ENCODE measurements around the gene CAMTA1.

CAMTA1 gene

DNA sequence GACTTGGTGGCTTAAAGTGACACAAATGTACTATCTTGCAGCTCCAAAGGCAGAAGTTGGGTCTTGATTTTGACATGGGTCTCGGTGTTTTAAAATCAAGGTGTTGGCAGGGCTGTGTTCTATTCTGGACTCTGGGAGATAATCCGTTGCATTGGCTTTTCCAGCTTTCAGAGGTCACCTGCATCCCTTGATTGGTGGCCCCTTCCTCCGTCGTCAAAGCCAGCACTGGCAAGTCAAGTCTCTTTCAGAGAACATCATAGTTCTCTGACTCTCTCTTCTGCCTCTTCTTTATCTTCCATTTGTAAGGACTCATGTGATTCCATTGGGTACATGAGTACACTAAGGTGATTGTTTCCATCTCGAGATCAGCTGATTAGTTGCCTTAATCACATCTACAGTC, 172.1 kb downstream of the CAMTA1 start:
- DNase-seq (ENCODE audit: low read depth in 3 of 3) = no peak

DNA sequence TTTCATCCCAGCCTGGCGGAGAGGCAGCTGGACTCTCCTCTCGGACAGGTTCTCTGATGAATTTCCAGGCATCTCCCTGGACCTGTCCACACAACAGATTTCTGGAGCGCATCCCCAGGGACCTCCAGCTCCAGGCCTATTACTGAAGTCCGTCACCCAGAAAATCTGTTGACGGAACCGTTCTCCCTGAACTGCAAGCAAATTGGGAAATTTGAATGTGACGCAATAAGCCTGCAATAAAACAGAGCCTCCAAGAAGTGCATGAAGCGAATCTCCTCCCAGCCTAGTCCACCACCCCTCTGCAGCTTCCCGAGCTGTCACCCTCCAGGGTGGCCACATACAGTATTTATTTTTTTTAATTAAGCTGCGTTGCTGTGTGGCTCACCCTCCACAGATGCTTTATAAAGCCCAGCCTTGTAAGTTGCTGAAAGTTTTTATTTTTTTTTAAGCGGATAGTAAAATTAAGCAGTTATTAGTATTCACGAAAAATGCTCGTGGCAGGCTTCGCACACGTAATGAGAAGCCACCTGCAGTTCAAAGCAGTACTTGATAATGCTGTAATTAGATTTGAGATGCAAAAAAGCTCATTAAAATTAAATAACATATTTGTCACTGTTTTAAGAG, 173.3 kb downstream of the CAMTA1 start:
- no peak for DNase-seq (ENCODE audit: low read depth in 3 of 3)

DNA sequence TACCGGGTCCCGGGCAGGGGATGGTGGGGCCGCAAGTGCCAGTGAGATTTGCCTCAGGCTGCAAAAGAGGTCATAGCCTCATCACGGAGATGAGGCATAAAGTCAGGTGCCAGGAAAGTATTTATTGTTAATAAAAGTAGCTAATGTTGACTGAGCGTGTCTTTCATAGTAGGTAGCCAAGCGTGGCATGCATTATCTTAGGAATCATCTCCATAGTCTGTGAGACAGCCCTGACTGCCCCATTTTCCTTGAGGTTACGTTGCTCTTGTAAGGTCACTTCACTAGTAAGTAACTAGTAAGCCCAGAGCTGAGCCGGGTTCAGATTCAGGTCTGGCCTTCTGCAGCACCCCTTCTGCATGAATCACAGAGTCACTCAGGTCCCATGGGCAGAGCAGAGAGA, 174.2 kb downstream of the CAMTA1 start:
- no peak for DNase-seq (ENCODE audit: low read depth in 3 of 3)

DNA sequence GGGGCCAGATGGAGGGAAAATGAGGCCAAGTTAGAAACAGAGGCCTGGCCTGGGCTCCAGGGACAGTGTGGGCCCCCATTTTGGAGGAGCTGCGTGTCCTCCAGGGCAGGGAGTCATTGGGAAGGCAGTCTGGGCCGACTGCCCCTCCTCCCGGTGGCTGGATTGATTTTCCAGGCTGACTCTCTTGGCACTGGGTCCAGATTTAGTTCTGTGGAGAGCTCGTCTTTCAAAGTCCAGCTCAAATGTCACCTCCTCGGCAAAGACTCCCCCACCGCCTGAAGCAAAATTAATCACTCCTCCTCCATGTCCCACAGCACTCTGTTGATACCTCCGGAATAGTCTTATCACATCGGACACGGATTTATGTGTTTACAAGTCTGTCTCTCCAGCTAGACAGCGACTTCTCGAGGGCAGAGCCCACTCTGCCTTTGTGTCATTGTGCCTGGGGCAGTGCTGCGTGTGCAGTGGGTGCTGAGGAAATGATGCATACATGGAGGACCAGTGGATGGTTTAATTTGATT, 175.1 kb downstream of the CAMTA1 start:
- no peak for DNase-seq (ENCODE audit: low read depth in 3 of 3)

DNA sequence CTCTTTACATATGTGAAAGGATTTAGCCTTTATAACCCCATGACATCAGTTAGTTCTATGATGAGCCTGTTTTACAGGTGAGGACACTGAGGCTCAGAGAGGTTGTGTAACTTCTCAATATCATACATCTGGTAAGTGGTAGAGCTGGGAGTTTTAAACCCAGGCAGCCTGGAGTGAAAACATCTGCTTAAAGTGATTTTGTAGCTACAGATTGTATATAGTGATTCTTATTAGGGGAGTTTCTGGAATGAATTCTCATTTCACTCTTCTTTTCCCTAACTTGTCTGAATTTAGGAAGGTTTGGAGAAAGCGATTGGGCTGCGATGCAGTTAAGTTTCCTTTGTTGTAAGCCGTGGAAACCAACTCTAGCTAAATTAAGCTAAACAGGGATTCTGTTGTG, 175.6 kb downstream of the CAMTA1 start:
- DNase-seq (ENCODE audit: low read depth in 3 of 3) = no peak

DNA sequence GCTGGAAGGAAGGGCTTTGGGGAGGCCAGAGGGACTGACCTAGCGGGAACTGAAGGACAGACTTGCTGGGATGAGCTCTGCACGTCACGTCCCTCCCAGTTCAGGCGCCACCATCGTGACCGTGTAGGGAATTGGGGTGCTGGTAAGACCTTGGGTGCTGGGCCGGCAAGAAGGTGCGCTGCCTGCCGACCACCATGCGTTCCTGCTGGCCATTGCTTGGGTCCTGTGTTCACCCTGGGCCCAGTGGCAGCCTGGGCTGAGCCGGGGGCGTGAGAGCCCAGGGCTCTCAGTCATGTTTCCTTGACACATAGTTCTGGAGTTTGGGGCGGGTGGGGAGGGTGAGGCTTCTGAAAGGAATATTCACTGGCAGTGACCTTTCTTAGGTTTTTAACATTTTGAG, 176.0 kb downstream of the CAMTA1 start:
- no peak for DNase-seq (ENCODE audit: low read depth in 3 of 3)

DNA sequence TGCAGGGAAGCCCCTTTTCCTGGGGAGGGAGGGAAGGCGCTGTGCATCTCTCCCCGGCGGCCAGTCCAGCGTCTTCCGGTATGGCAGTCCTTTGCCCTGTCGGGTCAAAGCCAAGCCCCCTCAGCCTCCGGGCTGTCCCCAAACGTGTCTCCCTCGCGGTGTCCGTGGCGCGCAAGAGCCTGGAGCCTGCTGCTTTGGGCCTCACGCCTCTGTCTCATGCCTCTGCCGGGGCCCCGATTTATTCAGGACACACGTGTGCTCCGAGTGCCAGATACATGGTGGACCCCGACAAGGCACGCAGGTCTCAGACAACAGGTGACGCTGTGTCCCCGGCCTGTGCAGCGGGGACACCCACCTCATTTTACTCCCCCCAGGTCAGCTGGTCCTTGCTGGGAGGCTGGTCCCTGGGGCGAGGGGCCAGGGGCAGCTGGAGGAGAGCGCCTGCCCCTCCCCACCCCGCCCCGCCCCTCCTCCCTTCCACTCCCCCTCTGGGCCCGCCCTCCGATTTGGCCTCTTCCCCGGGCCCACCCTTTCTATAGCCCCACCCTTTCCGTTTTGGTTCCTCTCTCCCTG, 176.7 kb downstream of the CAMTA1 start:
- DNase-seq (ENCODE audit: low read depth in 3 of 3) = no peak

DNA sequence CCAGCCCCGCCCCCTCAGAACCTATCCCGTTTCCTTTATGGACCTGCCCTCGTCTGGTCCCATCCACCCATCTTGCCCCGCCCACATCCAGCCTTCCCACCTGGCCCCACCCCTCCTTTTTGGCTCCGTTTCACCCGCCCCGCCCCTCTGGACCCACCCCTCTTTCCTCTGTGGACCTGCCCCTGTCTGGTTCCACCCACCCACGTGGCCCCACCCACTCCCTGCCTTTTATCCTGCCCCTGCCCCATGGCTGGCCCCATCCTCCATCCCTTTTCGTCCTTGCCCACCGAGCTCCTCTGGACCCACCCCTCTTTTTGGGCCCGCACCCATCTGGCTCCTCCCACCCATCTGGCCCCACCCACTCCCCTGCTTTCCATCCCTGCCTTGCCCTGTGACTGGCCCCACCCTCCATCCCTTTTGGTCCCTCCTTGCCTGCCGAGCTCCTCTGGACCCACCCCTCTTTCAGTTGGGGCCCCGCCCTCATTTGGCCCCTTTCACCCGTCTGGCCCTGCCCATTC, 177.3 kb downstream of the CAMTA1 start:
- peak in 2 of 3 experiments; percentile 7 to 17 for DNase-seq (ENCODE audit: low read depth in 3 of 3)

DNA sequence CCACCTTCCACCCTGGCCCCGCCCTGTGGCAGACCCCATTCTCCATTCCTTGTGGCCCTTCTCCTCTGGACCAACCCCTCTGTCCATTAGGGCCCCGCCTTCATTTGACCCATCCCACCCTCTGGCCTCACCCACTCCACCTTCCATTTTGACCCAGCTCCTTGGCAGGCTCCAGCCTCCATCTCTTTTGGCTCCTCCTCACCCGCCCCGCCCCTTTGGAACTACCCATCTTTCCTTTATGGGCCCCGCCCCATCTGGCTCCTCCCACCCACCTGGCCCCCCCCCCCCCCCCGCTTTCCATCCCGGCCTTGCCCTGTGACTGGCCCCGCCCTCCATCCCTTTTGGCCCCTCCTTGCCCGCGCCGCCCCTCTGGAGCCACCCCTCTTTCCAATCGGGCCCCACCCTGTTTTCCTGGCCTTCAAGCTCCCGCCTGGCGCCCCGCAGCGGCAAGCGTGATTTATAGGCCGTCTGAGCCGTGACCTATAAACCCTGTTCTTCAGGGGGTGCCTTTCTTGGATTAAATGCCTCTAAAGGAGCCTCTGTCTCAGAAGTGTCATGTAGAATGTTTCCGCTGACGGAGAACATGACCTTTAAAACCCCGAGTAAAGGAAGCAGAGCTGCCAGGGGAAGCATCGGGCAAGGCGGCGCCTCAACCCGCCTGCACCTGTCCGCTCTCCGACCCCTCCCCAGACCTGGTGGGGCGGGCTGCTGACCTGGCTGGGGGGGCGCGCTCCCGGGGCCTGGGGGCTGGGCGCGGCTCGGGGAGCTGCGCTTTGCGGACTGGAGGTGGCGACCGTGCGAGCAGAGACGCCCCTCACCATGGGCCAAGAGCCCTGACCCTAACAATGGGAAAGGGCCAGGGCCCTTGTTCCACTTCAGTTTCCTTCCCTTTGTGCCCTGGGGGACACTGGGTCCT, 178.0 kb downstream of the CAMTA1 start:
- peak; percentile 9 to 40 (median 27) for DNase-seq (ENCODE audit: low read depth in 3 of 3)

DNA sequence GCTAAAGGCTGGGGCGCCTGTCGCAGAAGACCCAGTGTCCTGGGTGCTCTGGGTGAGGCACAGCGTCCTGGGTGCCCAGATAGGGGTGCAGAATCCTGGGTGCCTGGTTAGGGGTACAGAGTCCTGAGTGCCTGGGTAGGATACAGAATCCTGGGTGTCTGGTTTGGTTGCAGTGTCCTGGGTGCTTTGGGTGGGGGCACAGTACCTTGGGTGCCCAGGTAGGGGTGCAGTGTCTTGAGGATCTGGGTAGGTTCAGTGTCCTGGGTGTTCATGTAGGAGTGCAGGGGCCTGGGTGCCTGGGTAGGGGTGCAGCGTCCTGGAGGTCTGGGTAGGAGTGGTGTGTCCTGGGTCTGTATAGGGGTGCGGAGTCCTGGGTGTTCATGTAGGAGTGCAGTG, 178.7 kb downstream of the CAMTA1 start:
- DNase-seq (ENCODE audit: low read depth in 3 of 3) = no peak

DNA sequence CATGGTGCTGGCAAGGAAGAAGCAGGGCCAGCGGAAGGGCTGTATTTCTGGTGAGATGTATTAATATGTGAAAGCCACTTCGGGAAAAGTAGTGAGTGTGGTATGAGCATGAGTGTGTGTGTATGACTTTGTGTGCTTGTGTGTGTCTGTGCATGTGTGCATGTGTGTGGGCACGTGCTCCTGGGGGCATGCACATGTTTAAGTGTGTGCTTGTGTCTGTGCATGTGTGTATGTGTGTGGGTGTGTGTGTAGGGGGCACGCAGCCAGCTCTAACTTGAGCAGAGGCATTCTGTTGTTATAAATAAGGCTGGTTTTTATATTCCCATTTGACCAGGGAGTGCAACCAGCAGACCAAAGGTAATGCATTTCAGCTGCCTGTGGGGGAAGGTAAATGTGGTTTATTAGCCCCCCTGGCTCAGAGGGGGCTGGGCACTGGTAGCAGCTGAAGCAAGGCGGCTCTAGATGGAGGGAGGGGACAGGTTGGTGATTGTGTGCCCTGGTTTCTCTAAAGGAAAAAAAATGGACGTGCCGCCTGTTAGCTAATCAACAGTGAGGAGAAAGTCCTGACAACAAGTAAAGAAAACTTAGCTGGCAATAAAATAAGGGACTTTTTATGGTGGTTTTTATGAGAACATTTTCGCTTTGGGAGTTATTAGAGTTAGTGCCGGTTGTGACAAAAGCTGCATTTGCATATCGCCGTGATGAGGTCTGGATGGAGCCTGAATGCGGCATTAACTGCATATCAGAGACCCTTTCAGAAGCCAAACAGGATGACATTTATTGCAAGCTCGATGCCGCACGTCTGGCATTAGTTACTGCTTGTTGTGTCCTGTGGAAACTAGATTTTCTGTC, 180.1 kb downstream of the CAMTA1 start:
- DNase-seq (ENCODE audit: low read depth in 3 of 3) = no peak

DNA sequence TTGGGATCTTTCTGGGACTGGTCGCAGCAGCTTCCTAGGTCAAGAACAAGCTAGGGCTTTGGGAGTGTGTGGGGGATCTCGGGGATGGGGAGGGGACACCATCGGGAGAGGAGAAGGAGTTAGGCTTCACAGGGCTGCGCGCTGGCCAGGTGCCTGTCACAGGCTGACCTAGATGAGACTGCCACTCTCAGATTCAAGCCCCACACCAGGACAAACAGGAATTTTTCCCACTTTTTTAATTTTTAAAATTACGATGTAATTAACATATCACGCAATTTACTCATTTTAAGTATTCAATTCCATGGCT, 180.6 kb downstream of the CAMTA1 start:
- DNase-seq (ENCODE audit: low read depth in 3 of 3) = no peak

DNA sequence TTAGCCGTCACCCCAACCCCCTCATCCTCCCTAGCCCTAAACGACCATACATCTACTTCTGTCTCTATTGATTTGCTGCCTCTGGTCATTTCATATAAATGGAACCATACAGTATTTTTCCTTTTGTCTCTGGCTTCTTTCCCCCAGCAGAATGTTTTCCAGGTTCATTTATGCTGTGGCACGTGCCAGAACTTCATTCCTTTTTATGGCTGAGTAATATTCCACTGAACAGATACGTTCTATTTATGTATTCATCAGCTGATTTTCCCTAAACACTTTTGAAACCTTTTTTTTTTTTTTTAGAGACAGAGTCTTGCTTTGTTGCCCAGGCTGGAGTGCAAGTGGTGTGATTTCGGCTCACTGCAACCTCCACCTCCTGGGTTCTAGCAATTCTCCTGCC, 181.1 kb downstream of the CAMTA1 start:
- no peak for DNase-seq (ENCODE audit: low read depth in 3 of 3)

DNA sequence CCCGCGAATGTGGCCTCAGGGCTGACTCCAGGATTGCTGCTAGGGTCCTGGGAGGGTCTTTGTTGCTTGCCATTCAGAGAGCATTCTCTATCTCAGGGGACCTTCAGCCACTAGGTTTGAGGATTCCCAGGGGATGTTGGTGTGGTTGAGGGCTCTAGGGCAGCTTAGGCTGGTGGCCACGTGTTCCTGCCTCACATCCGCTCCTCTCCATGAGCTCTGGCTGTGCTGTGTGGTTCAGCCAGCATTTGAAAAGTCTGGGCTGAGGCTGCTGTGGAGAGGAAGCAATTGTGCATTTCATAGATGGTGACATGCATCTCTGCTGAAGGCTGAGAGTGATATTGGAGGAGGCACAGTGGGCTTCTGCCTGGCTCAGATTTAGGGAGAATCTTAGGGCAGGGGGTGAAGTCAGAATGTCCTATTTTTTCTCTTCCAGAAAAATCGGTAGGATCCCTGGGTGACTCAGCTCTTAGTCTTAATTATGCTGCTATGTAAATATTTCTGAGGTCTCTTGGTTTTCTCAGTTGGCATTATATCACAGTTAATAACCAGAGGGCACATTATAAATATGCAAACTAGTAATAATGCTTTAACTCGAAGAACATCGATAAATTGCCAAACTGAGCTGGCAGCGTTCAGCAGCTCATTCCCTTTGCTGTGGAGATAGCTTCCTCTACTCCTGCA, 182.3 kb downstream of the CAMTA1 start:
- no peak for DNase-seq (ENCODE audit: low read depth in 3 of 3)

DNA sequence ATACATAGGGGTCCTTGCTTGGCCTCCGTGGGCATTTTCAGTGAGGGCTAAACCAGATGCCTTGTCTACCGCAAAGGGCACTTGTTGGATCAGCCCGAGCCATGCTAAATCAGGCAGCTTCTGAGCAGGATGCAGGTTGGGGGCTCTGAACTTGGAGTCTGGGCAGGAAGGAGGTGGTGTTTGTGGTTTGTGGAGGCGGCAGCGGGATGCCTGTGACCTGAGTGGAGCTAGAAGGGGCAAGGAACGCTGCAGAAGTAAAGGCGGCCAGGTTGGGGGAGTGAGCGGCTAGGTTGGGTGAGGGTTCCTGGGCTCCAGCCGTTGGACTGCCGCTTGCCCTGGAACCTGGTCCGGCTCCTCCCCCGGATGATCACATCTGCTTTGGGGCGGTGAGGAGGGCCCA, 183.9 kb downstream of the CAMTA1 start:
- DNase-seq (ENCODE audit: low read depth in 3 of 3) = no peak

DNA sequence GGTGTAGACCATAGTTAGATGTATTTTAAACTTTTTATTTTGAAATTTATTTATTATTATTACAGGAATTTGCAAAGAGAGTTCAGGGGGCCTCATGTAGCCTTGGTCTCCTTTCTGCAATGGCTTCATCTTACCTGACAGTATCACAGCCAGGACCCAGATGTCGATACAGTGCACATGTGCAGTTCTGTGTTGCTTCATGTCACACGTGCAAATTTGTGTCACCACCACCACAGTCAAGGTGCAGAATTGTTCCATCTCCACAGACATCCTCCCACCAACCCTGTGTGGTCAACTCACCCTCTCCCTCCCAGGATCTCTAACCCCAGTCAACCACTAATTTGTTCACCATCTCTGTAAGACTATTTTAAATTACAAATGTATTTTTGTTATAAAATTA, 184.5 kb downstream of the CAMTA1 start:
- DNase-seq (ENCODE audit: low read depth in 3 of 3) = no peak

DNA sequence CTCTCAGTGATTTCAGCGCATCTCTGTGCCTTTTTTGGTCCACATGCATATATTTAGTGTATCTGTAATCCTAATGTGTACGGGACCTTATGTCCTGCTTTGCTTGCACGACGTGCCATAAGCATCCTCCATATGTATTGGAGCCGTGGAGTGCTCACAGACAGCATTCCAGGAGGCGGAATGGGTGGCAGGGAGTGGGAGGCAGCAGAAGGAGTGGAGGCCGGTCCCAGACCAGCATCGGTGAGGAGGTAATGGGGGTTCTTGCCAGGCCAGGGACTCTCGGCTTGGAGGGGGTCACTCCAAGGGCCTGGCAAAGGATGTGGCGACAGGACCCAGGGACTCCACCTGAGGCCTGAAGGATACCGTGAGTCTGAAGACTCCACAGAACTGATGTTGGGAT, 185.0 kb downstream of the CAMTA1 start:
- DNase-seq (ENCODE audit: low read depth in 3 of 3) = no peak

DNA sequence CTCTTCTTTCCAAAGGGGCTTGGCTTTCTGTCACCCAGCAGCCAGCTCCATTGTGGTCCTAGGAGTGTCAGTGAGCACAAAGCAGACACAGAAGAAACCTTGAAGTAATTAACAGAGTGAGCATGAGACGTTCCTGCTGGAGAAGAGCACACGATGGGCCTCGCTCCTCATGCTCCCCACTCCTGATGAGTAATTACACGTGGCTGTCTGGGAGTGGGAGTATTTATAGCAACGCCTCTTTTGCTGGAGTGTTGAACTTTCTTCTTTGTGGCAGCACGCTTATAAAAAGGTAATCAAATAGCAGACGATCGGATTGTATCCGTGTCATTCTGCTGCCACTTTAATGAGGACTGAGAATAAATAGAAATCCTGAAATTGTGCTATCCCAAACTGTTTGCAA, 185.8 kb downstream of the CAMTA1 start:
- DNase-seq (ENCODE audit: low read depth in 3 of 3) = no peak

DNA sequence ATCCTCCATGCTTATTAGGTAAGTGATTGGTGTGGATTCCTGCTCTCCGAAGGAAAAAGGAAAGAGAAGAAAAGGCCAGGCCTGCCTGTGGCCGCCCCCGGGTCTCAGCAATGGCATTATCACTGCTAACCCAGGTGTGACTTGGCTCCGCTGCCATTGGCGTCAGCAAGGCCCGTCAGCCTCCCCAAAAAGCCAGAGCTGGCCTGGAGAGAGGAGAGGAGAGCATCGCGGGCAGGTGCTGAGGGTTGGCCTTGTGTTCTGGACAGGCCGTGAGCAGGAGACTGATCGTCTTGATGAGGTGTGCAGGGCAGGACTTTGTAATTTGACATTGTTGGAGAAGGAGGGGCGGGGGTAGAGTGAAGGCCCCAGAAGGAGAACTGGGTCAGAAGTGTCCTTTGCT, 186.4 kb downstream of the CAMTA1 start:
- no peak for DNase-seq (ENCODE audit: low read depth in 3 of 3)

DNA sequence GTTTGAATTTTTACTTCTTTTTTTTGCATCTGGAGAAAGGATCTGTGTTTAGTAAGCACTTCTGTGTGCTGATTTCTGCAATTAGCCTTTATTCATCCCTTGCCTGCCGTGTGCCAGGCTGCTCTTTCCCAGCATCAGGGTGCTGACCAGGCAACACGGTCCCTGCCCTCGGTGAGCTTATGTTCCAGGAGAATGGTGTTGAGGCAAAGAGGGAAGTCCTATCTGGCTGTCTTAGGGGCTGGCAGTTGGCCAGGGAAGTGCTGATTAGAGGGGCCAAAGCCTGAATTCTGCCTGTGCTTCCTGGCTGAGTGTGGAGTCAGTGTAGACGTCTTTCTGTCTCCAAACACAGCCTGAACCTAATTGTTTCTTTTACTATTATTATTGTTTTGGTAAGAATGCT, 187.1 kb downstream of the CAMTA1 start:
- no peak for DNase-seq (ENCODE audit: low read depth in 3 of 3)

DNA sequence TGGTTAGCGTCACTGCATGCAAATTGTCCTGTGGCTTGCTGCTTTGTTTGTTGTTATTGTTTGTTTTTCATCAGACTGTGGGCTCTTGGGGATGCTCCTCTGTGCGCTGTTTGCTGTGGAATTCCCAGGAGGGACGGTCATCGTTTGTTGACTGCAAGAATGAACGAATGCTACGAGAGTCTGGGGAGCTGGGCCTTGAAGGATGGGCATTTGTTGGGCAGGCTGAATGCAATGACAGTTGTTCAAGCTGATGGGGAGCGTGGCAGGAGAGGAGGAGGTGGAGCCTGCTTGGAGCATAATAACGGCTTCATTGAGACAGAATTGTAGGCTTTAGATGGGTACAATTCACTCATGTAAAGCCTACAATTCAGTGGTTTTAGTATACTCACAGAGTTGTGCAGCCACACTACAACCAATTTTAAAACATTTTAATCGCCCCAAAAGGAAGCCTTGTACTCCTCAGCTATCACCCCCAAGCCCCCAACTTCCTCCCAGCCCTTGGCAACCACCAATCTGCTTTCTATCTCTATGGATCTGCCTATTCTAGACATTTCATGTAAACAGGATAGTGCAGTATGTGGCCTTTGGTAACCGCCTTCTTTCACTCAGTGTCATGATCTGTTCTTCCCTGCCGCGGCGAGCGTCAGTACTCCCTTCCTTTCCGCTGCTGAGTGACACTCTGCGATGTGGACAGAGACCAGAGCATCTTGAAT, 190.2 kb downstream of the CAMTA1 start:
- no peak for DNase-seq (ENCODE audit: low read depth in 3 of 3)

Measured in stimulated activated CD4-positive, alpha-beta T cell treated with anti-CD3 and anti-CD28 coated beads, TNF-alpha, amount 100 ng/mL, for 4 hours (primary cell).